Suprapubic skin (tissue), 4 donors: ENCODE data around the gene ZNF653.

Experiments used
- CTCF ChIP-seq, 2 donors: fragments of 200-600 bp in 1 of 2; fragments of 450-650 bp in 1 of 2; sonication (generic) in 1 of 2; IDR thresholded peaks; one replicate each; pipeline ENCODE4 v1.5.1; 2016 to 2019; ENCODE audit warnings: antibody characterized with exemption in 2 of 2, mild to moderate bottlenecking in 1 of 2, moderate library complexity in 1 of 2
- EP300 ChIP-seq: sonication (generic); formaldehyde crosslinking; IDR thresholded peaks from one replicate; pipeline ENCODE4 v1.6.1; 2017; ENCODE audit warnings: antibody characterized with exemption
- POLR2A ChIP-seq, 2 donors: fragments of 450-650 bp; IDR thresholded peaks; one replicate each; pipeline ENCODE4 v1.6.1; 2017; ENCODE audit warnings: antibody characterized with exemption in 2 of 2, mild to moderate bottlenecking in 2 of 2, moderate library complexity in 2 of 2
- POLR2AphosphoS5 ChIP-seq, 3 donors: sonication (generic); formaldehyde crosslinking; IDR thresholded peaks; one replicate each; pipeline ENCODE4 v1.6.1; 2017; ENCODE audit warnings: antibody characterized with exemption in 3 of 3

GRCh38 chr19:11499890-11500420 lies 5.7 kb downstream of the ZNF653 start:
- no peak for TF ChIP-seq POLR2A (IDR thresholded peaks at IDR 0.05)
- TF ChIP-seq CTCF (IDR thresholded peaks at IDR 0.05), result no peak
- TF ChIP-seq POLR2AphosphoS5 (IDR thresholded peaks at IDR 0.05), result no peak
- no peak for TF ChIP-seq EP300
